GM21528 (cell line): ENCODE data around the gene USP36.
"Not testable (repeated sequence)": the region's sequence is repeated elsewhere in the genome, so short reads cannot be mapped to it uniquely, and the experiment has no call there.

Experiments used
- ATAC-seq: cut with Tn5 transposase; IDR thresholded peaks from one replicate; pipeline ENCODE4 v1.9.1; 2021; ENCODE audit warnings: mild to moderate bottlenecking, moderate library complexity; ENCODE audit not compliant: unreplicated experiment, low FRiP score

Gene USP36

DNA sequence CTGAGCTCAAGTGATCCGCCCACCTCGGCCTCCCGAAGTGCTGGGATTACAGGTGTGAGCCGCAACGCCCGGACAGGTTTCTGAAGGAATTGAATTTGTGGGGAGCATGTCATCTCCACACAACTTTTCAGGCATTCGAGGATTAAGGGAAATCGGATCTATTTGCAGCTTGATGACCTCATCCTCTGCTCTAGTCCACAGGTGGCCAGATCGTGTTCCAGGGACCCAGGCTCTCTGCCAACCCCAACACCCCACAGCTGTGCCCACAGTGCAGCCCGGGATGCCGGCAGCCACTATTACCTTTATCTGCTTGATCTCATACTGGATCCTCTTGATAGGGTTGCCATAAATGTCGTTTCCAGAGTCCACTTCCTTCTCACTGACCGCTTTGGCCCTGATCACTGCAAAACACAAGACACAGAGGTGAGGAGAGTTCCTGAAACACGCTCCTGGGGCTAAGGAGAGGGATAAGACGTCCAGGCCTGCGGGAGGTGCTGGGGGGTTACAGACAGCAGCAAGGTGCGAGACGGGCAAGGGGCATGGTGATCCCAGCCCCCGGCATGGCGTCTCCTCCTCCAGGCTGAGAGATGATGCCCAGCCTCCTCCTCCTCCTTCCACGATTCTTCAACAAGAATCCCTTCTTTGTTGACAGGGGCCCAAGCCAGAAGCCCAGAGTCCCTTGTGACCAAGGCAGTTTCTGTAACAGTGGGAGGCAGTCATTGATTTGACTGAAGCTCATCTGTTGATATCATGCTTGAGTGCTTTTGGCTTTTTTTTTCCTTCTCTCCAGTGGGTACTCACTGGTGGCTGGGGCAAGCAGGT lies 33.1 kb upstream of the USP36 start:
- ATAC-seq = no peak

DNA sequence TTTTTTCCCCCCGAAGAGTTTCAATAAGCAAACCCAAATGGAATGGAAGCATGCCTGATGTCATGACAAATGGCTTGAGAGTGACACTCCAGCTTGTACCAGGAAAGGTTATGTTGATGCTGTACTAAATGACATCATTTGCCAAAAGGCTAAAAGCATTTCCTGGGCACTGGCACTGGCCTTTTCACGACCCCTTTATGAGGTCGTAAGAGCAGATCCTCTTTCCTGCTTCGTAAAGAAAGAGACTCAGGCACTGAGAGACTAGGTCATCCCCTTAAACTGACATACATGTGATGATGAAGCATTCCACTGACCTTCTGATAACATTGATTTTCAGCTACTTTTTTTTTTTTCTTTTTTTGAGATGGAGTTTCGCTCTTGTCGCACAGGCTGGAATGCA lies 31.9 kb upstream of the USP36 start:
- no peak for ATAC-seq

DNA sequence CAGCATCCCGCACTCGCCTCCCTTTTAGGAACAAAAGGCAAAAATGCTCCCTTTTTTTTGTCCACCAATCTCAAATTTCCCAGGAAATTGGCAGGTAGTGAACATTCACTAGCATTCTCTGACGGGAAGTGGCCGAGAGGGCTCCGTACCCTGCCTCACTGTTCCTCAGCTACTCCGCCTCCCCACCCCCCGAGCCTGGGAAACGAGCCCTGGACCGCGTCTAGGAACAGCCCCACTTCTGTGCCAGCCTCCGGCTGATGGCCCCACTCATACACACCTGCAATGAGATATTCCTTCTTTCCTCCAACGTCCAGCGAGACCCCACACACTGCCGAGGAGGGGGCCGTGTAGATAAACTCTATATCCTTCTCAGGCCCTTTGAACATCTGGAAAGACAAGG lies 30.0 kb upstream of the USP36 start:
- ATAC-seq = no peak

DNA sequence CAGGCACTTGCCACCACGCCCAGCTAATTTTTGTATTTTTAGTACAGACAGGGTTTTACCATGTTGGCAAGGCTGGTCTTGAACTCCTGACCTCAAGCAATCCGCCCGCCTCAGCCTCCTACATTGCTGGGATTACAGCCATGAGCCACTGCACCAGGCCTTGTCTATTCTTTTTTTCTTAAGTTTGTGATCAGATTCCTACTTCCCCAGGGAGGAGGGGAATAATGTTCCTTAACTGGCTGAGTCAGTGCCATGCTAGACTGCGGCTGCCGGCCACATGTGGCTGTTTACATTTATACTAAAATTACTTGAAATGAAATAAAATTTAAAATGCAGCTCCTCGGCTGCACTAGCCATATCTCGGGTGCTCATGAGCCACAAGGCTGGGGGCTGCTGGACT lies 27.8 kb upstream of the USP36 start:
- no peak for ATAC-seq

DNA sequence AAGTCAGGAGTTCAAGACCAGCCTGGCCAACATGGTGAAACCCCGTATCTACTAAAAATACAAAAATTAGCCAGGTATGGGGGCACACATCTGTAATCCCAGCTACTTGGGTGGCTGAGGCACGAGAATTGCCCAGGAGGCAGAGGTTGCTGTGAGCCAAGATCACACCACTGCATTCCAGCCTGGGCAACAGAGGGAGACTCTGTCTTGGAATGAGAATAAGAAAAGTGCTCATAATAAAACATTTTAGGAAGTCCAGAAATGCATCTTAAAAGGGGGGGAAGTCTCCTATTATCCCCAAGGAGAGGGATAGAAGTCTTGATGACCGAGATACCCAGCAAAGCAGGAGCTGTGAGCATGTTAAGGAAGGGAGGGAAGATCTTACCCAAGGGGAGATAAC lies 26.4 kb upstream of the USP36 start:
- not testable (repeated sequence) for ATAC-seq

DNA sequence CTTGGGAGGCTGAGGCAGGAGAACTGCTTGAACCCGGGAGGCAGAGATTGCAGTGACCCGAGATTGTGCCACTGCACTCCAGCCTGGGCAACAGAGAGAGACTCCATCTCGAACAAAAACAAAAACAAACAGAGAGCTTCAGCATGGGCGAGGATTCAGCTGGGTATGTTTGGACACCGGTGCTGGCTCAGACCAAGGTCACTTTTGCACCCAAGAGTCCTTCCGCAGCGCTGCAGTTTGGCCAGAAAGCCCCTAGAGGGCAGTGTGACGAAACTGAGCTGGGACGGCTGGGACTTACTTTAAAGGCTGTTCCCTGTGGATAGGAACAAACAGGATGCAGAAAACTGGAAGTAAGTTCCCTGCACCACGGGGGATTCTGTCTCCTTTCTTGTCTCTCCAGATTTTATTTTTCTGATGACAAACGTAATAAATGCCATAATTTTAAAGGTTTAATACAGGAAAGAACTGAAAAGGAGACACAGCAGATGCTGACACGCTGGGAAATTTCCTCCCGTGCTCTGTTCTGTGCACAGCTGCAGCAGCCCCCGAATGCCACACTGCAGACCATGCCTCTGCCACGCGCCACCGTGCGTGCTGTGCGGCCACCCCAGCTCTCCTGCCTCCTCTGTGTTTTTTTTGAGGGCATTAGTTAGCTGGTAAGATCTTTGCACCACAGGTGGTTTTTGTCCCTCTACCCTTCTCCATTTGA lies 25.2 kb upstream of the USP36 start:
- no peak for ATAC-seq

DNA sequence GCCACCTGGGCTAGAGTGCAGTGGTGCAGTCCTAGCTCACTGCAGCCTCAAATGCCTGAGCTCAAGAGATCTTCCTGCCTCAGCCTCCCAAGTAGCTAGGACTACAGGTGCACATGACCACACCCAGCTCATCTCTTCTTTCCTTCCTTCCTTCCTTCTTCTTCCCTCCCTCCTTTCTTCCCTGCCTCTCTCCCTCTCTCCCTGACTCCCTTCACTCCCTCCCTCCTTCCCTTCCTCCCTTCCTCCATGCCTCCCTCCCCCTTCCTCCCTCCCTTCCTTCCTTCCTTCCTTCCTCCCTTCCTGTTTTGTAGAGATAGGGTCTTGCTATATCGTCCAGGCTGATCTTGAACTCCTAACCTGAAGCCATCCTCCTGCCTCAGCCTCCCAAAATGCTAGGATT lies 23.5 kb upstream of the USP36 start:
- no peak for ATAC-seq

DNA sequence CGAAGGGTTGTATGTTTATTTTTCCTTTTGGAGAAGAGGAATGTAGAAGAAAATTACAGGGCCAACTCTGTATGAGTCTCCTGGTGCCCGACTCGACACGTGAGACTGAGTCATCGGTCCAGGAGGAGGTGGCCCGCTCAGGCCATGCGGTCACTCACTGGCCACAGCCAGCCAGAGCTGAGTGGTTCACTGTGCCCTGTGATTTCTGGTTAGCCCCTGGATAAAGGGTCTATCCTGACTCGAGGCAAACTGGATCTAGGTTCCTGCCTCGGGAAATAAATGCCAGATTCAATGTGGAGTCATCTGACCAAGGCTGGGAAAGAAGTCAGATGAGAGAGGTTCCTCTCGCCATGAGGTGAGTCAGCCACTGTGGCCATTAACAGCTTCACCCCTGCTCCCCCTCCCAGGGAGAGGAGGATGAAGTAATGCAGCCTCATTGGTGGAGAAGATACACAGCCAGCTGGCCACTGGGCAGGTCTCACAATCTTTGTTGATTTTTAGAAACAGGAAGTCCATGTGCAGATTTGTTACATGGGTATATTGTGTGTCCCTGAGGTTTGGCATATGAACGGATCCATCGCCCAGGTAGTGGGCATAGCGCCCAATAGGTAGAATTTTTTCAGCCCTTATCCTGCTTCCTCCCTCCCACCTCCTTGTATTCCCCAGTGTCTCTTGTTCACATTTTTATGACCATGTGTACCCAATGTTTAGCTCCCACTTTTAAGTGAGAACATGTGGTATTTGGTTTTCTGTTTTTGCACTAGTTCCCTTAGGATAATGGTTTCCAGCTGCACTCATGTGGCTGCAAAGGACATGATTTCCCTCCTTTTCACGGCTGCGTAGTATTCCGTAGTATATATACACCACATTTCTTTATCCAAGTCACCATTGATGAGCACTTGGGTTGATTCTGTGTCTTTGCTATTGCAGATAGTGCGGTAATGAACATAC lies 21.7 kb upstream of the USP36 start:
- ATAC-seq = no peak

DNA sequence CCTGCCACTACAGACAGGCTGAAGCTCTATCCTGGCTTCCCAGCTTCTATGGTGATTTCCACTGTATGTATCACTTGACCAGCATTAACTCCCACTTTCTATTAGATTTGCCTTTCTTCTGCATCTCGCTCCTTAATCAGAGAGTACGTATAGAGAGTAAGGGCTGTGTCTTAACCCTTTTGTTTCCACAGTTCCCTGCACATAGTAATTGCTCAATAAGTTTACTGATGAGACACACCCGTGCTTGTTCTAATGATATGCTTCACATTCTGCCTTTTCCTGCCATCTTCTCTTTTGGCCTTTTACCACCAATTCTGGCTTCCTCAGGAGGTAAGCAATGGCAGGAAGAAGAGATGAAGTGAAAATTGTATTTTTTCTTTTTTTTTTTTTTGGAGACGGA lies 20.6 kb upstream of the USP36 start:
- ATAC-seq = no peak

DNA sequence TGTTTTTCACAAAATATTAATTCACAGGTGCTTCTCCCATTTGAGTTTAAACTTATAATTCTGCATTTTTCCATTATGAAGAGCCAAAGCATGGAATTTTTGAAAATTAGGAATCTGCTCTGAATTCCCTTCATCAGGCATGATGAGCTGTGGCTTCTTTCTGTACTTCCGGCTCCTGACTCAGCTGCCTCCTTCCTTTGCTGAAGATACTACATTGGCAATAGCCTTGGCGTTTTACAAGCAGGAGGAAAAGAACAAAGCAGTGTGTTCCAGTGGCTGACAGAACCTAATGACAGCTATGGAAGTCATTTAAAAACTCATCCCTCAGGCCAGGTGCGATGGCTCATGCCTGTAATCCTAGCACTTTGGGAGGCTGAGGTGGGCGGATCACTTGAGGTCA lies 18.4 kb upstream of the USP36 start:
- ATAC-seq = no peak

DNA sequence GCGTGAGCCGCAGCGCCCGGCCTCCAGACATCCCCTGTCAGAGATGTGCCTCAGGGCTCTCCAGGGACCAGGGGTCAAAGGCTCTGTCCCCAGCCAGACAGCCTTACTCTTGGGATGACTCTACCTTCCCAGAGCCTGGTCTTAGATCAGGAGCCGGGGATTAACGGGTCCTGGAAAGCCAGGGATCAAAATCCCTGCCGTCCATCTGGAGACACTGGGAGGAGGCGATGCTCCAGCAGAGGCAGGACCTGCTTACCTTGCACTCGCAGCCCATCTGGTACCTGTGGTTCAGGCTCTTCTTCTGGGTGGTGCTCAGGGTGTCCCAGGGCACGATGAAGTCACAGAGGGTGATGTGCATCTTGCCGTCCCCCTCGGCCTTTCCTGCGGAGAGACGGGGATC lies 16.7 kb upstream of the USP36 start:
- no peak for ATAC-seq

DNA sequence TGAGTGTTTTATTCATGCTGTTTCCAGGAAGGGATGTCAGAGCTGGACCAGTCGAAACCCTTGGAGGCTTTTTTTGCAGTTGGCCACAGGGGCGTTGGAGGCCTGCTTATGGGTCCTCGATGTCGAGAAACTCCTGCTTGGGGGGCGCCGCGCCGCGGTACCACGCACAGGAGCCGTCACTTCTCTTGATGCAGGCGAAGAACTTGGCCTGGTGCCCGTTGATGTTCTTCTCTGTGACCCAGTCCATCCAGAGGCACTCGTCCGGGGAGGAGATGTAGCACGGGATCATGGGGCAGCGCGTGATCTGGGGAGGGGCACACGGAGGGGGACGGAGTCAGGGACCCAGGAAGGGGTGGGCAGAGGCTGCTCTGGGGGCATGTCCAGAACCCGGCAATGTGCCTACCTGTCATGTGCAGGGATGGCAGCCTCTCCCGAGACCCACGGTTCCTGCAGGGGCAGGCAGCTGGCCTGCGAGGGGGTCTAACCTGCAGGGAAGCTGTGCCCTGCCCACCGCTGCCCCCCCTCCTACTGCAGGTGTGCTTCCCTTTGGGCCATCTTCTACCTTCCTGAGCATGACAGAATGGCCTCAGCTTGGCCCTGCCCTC lies 15.0 kb upstream of the USP36 start:
- no peak for ATAC-seq

DNA sequence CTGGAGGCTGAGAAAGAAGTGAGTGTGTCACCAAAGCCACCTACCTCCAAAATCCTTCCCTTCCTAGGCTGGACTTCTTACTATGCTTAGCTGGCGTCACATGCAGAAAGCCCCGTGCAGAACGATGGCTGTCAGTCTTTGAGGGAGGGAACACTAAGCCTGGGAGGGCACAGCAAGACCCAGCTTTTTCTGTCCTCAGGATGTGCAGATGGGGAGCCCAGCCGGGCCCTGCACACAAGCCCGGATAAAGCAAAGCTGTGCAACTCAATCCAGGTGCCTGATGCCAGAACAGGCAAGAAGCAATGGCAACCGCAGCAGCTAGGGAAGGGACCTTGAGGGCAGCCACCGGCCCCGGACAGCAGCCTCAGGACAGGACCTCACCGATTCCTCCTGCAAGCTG lies 13.9 kb upstream of the USP36 start:
- no peak for ATAC-seq

DNA sequence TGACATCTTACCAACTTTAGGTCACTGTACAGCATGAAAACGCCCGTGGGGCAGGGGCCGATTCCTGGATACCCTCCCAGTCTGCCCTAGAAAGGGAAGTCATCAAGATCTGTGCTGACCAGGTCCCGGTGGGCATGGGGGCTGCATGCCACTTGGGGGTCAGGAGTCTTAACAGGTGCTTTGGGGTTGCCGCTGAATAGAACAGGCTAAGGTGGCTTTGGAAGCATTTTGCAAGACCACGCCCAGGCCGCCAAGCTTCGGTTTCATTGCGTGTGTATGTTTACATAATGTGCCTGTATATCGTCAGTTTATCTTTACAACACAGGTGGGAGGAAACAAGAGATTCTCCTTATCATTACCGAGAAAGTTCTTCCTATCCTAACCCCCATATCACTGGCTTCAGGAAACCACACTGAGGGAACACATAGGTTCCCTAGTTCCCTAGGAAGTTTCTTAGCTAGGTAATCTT lies 13.3 kb upstream of the USP36 start:
- ATAC-seq = no peak

DNA sequence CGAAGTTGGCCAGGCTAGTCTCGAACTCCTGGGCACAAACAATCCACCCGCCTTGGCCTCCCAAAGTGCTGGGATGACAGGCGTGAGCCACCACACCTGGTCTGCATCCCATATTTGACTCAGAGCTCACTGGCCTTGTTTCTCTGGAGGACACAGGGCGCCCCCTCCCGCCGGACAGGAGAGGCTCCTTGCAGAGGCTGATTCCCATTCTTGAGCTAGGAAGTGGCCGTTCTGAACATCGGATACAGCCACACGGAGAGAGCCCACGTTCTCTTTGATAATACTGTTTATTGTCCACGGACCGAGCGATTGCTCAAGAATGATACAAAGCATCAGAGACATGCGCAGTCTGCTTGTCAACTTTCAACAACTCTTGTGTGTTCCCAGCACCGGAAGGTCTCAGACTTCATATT lies 12.1 kb upstream of the USP36 start:
- ATAC-seq = no peak

DNA sequence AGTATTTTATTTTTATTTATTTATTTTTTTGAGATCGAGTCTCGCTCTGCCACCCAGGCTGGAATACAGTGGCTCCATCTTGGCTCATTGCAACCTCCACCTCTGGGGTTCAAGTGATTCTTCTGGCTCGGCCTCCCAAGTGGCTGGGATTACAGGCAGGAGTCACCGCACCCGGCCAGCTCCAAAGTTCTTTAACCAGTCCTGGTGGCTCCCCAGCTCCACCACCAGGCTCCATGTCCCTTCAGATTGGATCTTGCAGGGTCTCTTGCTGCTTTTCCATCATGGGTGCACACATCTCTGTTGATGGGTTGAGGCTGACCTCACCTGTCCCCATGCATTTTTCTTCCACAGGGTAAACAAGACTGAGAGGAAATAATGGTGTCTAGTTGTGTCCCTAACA lies 8.4 kb upstream of the USP36 start:
- no peak for ATAC-seq

DNA sequence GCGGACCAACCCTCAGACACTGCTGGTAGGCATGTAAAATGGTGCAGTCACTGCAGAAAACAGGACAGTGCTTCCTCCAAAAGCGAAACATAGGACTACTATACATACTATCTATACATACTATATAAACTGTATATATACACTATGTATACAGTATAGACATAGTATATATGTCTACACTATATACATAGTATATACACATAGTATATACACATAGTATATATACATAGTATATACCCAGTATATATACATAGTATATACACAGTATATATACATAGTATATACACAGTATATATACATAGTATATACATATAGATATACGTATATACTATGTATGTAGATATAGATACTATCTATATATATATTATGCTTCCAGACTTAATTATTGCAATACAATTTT lies 6.4 kb upstream of the USP36 start:
- ATAC-seq = no peak

DNA sequence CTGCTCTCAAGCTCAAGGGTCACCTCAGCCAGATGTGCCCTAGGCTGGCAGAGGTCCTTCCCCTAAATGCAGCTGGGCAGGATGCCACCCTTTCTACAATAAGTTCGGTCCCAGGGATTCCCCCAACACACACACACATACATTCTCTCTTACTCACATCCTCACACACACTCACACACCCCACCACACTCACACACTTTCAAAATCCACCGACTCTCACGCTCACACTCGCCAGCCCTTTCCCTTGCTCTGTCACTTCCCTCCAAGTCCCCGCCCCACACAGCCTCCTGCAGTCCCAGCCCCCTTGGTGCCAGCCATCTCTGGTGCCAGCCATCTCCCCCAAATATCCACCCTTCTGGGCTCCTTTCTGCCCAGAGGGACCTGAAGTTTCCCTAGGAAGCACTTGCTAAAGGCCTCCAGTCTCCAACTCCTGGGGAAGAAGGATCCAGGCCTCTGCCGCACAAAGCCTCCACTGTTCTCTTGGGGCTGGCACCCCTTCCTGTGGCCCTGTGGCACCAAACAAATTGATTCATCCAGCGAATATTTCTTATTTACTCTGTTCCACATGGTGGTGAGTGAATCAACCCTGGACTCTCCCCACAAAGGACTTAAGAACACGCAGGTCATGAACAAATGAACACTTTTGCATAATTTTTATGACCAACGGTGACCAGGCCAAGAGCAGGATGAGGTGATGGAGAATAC lies 3.8 kb upstream of the USP36 start:
- ATAC-seq = no peak

DNA sequence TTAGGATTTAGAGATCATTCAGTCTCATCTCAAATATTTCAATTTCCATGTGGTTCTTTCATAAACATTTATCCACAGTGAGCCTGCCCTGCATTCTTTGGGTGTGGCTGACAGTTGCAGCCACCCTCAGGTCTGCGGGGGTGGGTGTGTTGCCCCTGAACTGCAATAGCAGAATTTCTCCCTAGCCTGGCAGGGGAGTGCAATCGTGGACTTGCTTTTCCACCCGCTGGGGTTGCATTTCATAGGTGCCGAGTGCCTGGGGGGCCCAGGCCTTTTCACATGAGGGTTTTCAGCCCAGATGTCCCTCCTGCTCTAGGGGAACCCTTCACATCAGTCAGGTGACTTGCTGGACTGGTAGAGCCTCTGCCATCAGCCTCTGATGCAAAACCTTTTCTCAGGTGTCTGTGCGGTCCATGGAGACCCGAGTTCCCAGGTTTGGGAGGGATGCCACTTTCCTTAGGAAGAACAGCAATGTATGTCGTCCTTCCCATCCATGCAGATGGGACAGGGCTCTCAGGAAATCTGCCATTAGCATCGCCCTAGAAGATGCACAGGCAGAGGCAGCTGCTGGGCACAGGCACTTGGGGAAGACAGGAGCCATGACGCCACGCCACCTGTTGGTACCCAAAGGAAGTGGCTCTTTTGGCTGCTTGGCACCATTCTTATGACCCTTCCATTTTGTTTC lies 2.4 kb upstream of the USP36 start:
- ATAC-seq = no peak

DNA sequence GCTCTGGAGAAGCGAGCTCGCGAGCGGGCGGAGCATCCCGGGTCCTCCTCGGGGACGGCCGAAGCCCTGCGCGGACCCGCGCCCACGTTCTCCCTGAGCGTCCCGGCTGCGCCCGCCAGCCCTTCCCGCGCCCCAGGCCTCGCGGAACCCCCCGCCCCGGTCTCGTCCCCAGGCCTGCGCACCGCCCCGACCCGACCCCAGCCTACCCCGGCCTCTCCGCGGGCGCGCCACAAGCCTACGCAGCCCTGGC lies 159 bp downstream of the USP36 start:
- ATAC-seq = no peak
